ENCODE results near the gene NCF4. TPM values are rescaled to one million over a fixed set of nuclear protein-coding genes. Genes with fewer than 3 reads are reported as not detected.
A peak's percentile ranks its signal among the peaks of the same experiment; 100 is the strongest.

NCF4 gene
- total RNA-seq, 4 donors from 2014 or later: 4.4 to 175 (median 13.0) TPM

DNA sequence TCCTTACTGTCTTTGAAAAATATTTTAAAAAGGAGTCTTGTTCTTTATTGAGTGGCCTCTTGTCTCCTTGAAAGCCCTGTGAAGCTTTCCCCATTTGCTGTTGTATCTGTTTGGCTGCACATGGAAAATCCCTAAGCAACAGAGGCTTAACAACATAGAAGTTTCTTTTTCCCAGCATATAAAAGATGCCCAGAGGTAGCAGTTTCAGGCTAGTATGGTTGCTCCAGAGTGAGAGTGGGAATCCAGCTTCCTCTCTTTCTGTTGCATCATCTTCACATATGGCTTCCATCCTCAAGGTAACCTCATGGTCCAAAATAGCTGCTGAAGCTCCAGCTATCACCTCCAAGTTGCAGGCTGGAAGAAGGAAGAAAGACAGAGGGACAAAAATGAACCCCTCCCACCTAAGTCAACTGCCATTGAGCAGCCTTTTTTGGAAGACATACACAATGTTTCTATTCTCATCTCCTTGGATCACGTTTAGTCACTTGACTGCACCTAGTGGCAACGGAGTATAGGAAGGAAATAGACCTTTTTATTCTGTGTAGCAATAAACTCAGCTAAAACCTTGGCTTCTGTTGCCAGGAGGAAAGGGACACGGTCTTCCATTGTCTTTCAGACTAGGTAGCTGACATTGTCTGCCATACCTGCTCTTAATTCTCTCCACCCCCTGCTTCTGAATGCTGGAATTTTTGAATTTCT, 57.9 kb downstream of the NCF4 start:
- Histone ChIP-seq H3K27ac (no peak overlapping the region), H3K36me3 (no peaks in the 10 kb centered on the region), H3K4me3 (no peak overlapping the region), H3K27me3 (no peaks in the 10 kb centered on the region), H3K9me3 (no peaks in the 10 kb centered on the region), H3K4me1 (peaks cover 0 to 9% (median 0%) of the 10 kb centered on the region in 4 donors)
- DNase-seq: peak in 1 of 3 donors; percentile 8
- TF ChIP-seq POLR2A (IDR thresholded peaks at IDR 0.05): no peak
- TF ChIP-seq, protein P1, sequence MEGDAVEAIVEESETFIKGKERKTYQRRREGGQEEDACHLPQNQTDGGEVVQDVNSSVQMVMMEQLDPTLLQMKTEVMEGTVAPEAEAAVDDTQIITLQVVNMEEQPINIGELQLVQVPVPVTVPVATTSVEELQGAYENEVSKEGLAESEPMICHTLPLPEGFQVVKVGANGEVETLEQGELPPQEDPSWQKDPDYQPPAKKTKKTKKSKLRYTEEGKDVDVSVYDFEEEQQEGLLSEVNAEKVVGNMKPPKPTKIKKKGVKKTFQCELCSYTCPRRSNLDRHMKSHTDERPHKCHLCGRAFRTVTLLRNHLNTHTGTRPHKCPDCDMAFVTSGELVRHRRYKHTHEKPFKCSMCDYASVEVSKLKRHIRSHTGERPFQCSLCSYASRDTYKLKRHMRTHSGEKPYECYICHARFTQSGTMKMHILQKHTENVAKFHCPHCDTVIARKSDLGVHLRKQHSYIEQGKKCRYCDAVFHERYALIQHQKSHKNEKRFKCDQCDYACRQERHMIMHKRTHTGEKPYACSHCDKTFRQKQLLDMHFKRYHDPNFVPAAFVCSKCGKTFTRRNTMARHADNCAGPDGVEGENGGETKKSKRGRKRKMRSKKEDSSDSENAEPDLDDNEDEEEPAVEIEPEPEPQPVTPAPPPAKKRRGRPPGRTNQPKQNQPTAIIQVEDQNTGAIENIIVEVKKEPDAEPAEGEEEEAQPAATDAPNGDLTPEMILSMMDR (IDR thresholded peaks at IDR 0.05): no peak

DNA sequence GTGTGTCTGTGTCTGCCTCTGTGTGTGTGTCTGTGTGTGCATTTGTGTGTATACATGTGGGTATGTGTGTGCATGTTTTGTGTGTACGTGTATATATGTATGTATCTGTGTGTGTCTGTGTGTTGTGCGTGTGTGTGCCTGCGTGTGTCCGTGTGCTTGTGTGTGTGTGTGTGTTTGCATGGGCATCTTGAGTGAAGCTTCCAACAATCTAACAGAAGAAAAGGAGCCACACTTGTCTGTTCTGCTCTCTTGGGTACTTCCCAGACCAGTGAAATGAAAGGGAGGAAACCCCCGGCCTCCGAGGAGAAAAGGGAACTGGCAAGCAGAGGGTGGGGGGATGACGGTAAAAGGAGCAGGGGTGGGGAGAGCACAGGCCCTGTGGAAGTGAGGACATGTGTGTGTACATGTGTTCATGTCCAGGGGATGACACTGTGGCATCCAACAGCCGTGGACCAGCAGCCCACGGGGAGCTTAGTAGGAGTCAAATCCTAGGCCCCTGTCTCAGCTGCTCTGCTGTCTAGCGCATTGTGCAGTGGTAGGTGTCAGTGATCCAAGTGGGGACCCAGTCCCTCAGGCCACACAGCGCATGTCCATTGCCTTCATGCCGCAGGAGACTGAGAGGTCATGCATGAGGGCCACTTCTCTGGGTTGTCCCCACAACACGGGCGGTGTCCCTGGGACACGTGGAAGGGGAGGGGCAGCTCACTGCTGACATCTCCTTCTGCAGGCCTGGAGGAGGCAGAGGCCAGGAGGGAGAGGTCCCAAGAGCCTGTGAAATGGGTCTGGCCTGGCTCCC, 60.7 kb downstream of the NCF4 start:
- Histone ChIP-seq H3K27me3 (no peaks in the 10 kb centered on the region), H3K27ac (no peak overlapping the region), H3K4me3 (no peak overlapping the region), H3K4me1 (peaks cover 0 to 9% (median 0%) of the 10 kb centered on the region in 4 donors), H3K36me3 (no peaks in the 10 kb centered on the region), H3K9me3 (no peaks in the 10 kb centered on the region)
- no peak for TF ChIP-seq POLR2A (IDR thresholded peaks at IDR 0.05)
- TF ChIP-seq, protein P1 (IDR thresholded peaks at IDR 0.05): no peak
- DNase-seq: peak in 1 of 3 donors; percentile 38

DNA sequence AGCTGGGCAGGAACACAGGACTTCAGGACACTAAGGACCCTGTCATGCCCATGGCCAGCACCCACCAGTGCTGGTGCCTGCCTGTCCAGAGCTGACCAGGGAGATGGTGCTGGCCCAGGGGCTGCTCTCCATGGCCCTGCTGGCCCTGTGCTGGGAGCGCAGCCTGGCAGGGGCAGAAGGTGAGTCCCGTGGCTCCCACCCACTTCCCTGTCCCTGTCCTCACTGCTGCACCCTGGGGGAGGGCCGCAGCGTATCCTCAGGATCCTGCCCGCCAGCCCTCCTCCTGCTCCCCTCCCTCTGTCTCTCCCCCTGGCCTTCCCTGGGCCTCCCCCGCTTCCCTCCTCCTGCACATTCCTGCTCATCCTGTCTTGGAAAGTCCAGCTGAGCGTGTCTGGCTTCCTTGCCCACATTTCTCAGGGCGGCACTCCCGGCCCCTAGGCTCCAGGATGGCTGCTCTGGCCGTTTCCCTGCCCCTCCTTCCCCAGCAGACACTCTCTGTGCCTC, 61.4 kb downstream of the NCF4 start:
- Histone ChIP-seq H3K27me3 (no peaks in the 10 kb centered on the region), H3K4me3 (no peak overlapping the region), H3K36me3 (no peaks in the 10 kb centered on the region), H3K27ac (no peak overlapping the region), H3K9me3 (no peaks in the 10 kb centered on the region), H3K4me1 (peaks cover 0 to 9% (median 0%) of the 10 kb centered on the region in 4 donors)
- TF ChIP-seq POLR2A (IDR thresholded peaks at IDR 0.05): no peak
- TF ChIP-seq, protein P1 (IDR thresholded peaks at IDR 0.05): no peak
- DNase-seq: peak in 1 of 3 donors; percentile 14

DNA sequence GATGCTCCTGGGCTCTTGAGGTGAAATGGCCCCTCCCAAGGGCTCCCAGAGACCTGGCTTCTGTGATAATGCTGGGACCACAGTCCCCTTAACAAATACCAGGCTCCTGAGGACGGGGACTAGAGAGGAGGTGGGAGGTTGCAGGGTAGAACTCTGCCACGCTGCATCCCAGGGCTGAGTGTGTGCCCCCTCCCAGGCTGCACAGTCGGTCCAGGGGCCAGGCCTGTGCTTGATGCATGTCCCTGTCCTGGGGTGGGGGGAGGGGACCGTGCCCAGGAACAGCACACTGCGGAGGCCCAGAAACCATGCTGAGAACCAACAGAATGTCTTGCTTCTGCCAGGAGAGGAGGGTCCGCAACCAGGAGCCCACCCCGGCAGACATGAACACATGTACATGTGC, 61.9 kb downstream of the NCF4 start:
- DNase-seq: no peak
- H3K27me3 ChIP-seq: no peaks in the 10 kb centered on the region
- H3K9me3 ChIP-seq: no peaks in the 10 kb centered on the region

DNA sequence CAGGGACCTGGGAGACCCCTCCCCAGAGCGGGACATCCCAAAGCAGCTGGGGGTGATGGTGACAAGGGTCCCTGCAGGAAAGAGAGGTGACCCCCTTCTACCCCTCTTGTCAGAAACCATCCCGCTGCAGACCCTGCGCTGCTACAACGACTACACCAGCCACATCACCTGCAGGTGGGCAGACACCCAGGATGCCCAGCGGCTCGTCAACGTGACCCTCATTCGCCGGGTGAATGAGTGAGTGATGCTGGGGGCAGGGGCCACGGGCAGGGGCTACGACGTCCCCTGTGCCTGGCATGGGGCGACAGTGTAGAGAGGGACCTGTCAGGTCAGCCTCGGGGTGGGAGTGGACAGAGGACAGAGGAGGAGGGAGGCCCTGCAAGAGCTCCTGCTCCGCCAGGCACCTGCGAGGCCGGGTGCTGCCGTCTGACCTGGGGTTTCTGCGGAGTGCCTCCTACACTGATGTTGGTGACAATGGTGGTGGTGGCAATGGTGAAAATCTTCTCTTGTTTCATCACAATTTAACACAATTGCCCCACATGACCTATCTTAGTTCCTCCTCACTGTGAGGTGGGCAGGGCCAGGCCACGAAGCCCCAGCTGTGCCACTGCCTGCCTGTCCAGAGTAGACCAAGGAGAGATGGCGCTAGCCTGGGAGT, 62.5 kb downstream of the NCF4 start:
- DNase-seq: no peak
- H3K27me3 ChIP-seq: no peaks in the 10 kb centered on the region
- no peak overlapping the region for H3K27ac ChIP-seq
- H3K4me1 ChIP-seq: peaks cover 0 to 9% (median 0%) of the 10 kb centered on the region in 4 donors
- no peaks in the 10 kb centered on the region for H3K36me3 ChIP-seq
- TF ChIP-seq, protein P1 (IDR thresholded peaks at IDR 0.05): no peak
- TF ChIP-seq POLR2A (IDR thresholded peaks at IDR 0.05): no peak
- no peaks in the 10 kb centered on the region for H3K9me3 ChIP-seq
- no peak overlapping the region for H3K4me3 ChIP-seq

More for the DNA sequence above, 61.9 kb downstream of the NCF4 start:
- H3K4me1 ChIP-seq: peaks cover 0 to 9% (median 0%) of the 10 kb centered on the region in 4 donors
- H3K27ac ChIP-seq: no peak overlapping the region
- H3K4me3 ChIP-seq: no peak overlapping the region
- no peaks in the 10 kb centered on the region for H3K36me3 ChIP-seq
- TF ChIP-seq, protein P1 (IDR thresholded peaks at IDR 0.05): no peak
- no peak for TF ChIP-seq POLR2A (IDR thresholded peaks at IDR 0.05)
